Neuronal stem cell (in vitro differentiated cells): ENCODE measurements around the gene FES.

Experiments
- DNase-seq: peaks from one replicate; pipeline ENCODE4 v3.0.0-alpha.2; 2013; ENCODE audit warnings: low spot score
- H2AFZ ChIP-seq: one replicate; pipeline ENCODE4 v1.6.1; 2013; ENCODE audit warnings: mild to moderate bottlenecking, low read length, inconsistent platforms
- H2AK5ac ChIP-seq: 2 replicates; pipeline ENCODE4 v1.6.1; 2013; ENCODE audit warnings: low read depth, mild to moderate bottlenecking, inconsistent platforms, low read length, moderate library complexity, mixed read lengths
- H2BK120ac ChIP-seq: 2 replicates; pipeline ENCODE4 v1.6.1; 2013; ENCODE audit warnings: low read depth, mild to moderate bottlenecking, inconsistent platforms, low read length, moderate library complexity, mixed read lengths
- H2BK12ac ChIP-seq: one replicate; pipeline ENCODE4 v1.6.1; 2013; ENCODE audit warnings: low read length, inconsistent platforms
- H2BK15ac ChIP-seq: 2 replicates; pipeline ENCODE4 v1.6.1; 2013; ENCODE audit warnings: mild to moderate bottlenecking, low read length, inconsistent platforms, mixed read lengths
- H2BK5ac ChIP-seq: one replicate; pipeline ENCODE4 v1.6.1; 2013; ENCODE audit warnings: inconsistent platforms, mild to moderate bottlenecking, low read length, moderate library complexity
- H3K14ac ChIP-seq: one replicate; pipeline ENCODE4 v1.6.1; 2013; ENCODE audit warnings: low read length, inconsistent platforms
- H3K18ac ChIP-seq: 2 replicates; pipeline ENCODE4 v1.6.1; 2013; ENCODE audit warnings: low read length, inconsistent platforms
- H3K23ac ChIP-seq: 2 replicates; pipeline ENCODE4 v1.6.1; 2013; ENCODE audit warnings: low read depth, mild to moderate bottlenecking, mixed read lengths, low read length, inconsistent platforms; ENCODE audit not compliant: poor library complexity
- H3K27ac ChIP-seq: replicated peaks from 3 replicates; pipeline ENCODE4 v1.5.1; 2013; ENCODE audit warnings: low read length, inconsistent platforms
- H3K27me3 ChIP-seq, 3 experiments: 2 replicates each; pipeline ENCODE4 v1.6.1; 2013; ENCODE audit warnings: low read length in 3 of 3, mild to moderate bottlenecking in 2 of 3, inconsistent platforms in 1 of 3, low read depth in 1 of 3, mixed read lengths in 1 of 3, moderate library complexity in 1 of 3; ENCODE audit not compliant: control insufficient read depth in 3 of 3, insufficient read depth in 3 of 3
- H3K36me3 ChIP-seq, 2 donors: replicated peaks in 1 of 2; 2 replicates each; pipeline ENCODE4 v1.6.1; 2013; ENCODE audit warnings: low read length in 2 of 2; ENCODE audit not compliant: control insufficient read depth in 2 of 2, insufficient read depth in 2 of 2
- H3K4ac ChIP-seq: 2 replicates; pipeline ENCODE4 v1.6.1; 2013; ENCODE audit warnings: inconsistent platforms, mild to moderate bottlenecking, low read length, moderate library complexity
- H3K4me1 ChIP-seq, 2 donors: 1 replicate in 1 of 2; 2 replicates in 1 of 2; pipeline ENCODE4 v1.6.1; 2013; ENCODE audit warnings: low read length in 2 of 2, low read depth in 1 of 2; ENCODE audit not compliant: control insufficient read depth in 2 of 2, insufficient read depth in 1 of 2
- H3K4me2 ChIP-seq: one replicate; pipeline ENCODE4 v1.6.1; 2013; ENCODE audit warnings: mild to moderate bottlenecking, low read length, inconsistent platforms; ENCODE audit not compliant: insufficient read depth, poor library complexity, severe bottlenecking
- H3K4me3 ChIP-seq, 2 donors: 2 replicates each; pipeline ENCODE4 v1.5.1; 2013; ENCODE audit warnings: low read length in 2 of 2, mild to moderate bottlenecking in 2 of 2, inconsistent platforms in 1 of 2, moderate library complexity in 1 of 2
- H3K79me1 ChIP-seq: one replicate; pipeline ENCODE4 v1.6.1; 2013; ENCODE audit warnings: low read depth, mild to moderate bottlenecking, inconsistent platforms, low read length, moderate library complexity
- H3K9ac ChIP-seq: one replicate; pipeline ENCODE4 v1.6.1; 2013; ENCODE audit warnings: mild to moderate bottlenecking, low read depth, low read length, inconsistent platforms; ENCODE audit not compliant: poor library complexity
- H3K9me3 ChIP-seq, 2 donors: replicated peaks in 1 of 2; 2 replicates each; pipeline versions ENCODE3 to v1.6.1; 2013; ENCODE audit warnings: low read length in 2 of 2, mild to moderate bottlenecking in 2 of 2, inconsistent platforms in 1 of 2, low read depth in 1 of 2, mixed read lengths in 1 of 2, moderate library complexity in 1 of 2; ENCODE audit not compliant: control insufficient read depth in 2 of 2, insufficient read depth in 1 of 2
- H4K8ac ChIP-seq: one replicate; pipeline ENCODE4 v1.6.1; 2013; ENCODE audit warnings: low read depth, mild to moderate bottlenecking, inconsistent platforms, low read length, moderate library complexity
- H4K91ac ChIP-seq: one replicate; pipeline ENCODE4 v1.6.1; 2013; ENCODE audit warnings: low read length, low read depth, mild to moderate bottlenecking, inconsistent platforms; ENCODE audit not compliant: poor library complexity
- WGBS, 2 donors: extraction: QIAGEN DNeasy Blood & Tissue Kit; methylation state at CpG; one replicate each; pipeline ENCODE4 v1.1.7; 2013; ENCODE audit warnings: missing lambda C conversion rate in 2 of 2, mixed read lengths in 1 of 2; ENCODE audit not compliant: insufficient read length in 2 of 2, insufficient replicate concordance in 1 of 2; ENCODE audit errors: extremely low coverage in 2 of 2; 5-methylcytosine and 5-hydroxymethylcytosine counted together

The FES gene

DNA sequence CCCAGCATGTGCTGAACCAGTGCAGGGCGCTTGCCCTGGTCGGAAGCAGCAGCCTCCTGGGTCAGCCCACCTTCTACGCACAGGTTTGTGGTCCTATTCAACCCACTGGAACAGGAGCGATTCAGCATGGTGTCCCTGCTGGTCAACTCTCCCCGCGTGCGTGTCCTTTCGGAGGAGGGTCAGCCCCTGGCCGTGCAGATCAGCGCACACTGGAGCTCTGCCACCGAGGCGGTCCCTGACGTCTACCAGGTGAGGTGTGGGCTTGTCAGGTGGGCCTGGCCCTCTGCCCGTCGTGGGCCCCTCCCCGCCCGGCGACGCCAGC, 27.0 kb downstream of the FES start:
- H3K9ac ChIP-seq, result peak overlapping the region; percentile 44
- H3K27ac ChIP-seq, result no peak overlapping the region
- H3K4me2 ChIP-seq, result no peak overlapping the region
- H3K18ac ChIP-seq, result no peak overlapping the region
- H3K79me1 ChIP-seq, result no peaks in the 10 kb centered on the region
- no peak overlapping the region for H2BK12ac ChIP-seq
- peak overlapping the region; percentile 13 for H2BK5ac ChIP-seq
- H3K4me3 ChIP-seq, result no peak overlapping the region
- H2BK120ac ChIP-seq, result no peak overlapping the region
- no peak overlapping the region for H3K14ac ChIP-seq
- no peaks in the 10 kb centered on the region for H3K9me3 ChIP-seq
- H2AK5ac ChIP-seq, result no peak overlapping the region
- peaks cover 58 to 94% of the 10 kb centered on the region in 2 donors for H3K36me3 ChIP-seq
- H2BK15ac ChIP-seq, result no peak overlapping the region
- no peaks in the 10 kb centered on the region for H3K27me3 ChIP-seq
- H3K4me1 ChIP-seq, result no peaks in the 10 kb centered on the region
- DNase-seq, result no peak
- no CpG with 5 or more reads among the region's 19 CpGs for WGBS, 2 donors
- no peak overlapping the region for H2AFZ ChIP-seq
- H3K23ac ChIP-seq, result peak overlapping the region; percentile 20
- no peak overlapping the region for H4K91ac ChIP-seq
- no peak overlapping the region for H4K8ac ChIP-seq
- no peak overlapping the region for H3K4ac ChIP-seq

DNA sequence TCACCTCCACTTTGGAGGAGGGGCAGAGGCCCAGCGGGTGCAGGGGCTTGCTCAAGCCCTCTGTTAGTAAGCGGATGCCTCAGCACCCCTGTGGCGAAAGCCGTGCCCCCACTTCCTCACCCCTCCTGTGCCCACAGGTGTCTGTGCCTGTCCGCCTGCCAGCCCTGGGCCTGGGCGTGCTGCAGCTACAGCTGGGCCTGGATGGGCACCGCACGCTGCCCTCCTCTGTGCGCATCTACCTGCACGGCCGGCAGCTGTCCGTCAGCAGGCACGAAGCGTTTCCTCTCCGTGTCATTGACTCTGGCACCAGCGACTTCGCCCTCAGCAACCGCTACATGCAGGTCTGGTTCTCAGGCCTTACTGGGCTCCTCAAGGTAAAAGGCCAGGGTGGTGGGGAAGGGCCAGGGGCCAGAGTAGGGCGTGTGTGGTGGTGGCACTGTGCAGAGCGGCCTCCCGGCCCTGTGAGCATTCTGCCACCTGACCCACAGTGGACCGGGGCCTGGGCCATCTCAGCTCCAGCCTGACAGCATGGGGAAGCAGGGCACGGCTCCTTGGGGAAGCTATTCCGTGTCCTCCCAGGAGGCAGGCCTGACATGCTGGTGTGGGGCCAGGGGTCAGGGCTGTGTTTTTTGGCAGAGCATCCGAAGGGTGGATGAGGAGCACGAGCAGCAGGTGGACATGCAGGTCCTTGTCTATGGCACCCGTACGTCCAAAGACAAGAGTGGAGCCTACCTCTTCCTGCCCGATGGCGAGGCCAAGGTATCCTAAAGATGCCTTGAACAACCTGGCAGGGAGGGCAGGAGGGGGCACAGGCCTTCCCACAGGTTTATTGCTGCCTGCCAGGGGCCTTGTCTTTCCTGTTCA, 27.8 kb downstream of the FES start:
- Histone ChIP-seq H3K4ac (no peak overlapping the region), H2AFZ (no peak overlapping the region), H3K9ac (peak overlapping the region; percentile 38), H3K36me3 (peaks cover 57 to 94% of the 10 kb centered on the region in 2 donors), H3K4me3 (no peak overlapping the region), H4K8ac (no peak overlapping the region), H2AK5ac (no peak overlapping the region), H3K23ac (peak overlapping the region; percentile 65), H3K27ac (no peak overlapping the region), H3K79me1 (no peaks in the 10 kb centered on the region), H4K91ac (no peak overlapping the region), H2BK12ac (no peak overlapping the region), H2BK120ac (peak overlapping the region; percentile 72), H3K27me3 (no peaks in the 10 kb centered on the region), H3K4me2 (no peak overlapping the region), H3K14ac (no peak overlapping the region), H2BK5ac (no peak overlapping the region), H3K18ac (no peak overlapping the region), H3K9me3 (no peaks in the 10 kb centered on the region), H3K4me1 (no peaks in the 10 kb centered on the region), H2BK15ac (no peak overlapping the region)
- WGBS, 2 donors, result no CpG with 5 or more reads among the region's 30 CpGs
- DNase-seq, result no peak

DNA sequence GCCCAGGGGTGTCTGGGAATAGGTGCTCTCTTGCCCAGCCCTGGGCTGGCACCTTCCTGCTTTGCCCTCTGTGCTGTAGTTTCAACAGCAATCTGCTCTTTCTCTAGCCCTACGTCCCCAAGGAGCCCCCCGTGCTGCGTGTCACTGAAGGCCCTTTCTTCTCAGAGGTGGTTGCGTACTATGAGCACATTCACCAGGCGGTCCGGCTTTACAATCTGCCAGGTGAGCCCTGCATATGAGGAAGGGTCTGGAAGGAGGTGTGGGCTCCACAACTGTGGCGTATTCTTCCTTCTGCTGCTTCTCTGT, 28.4 kb downstream of the FES start:
- Histone ChIP-seq H3K4me1 (no peaks in the 10 kb centered on the region), H2AFZ (no peak overlapping the region), H3K27me3 (no peaks in the 10 kb centered on the region), H3K14ac (no peak overlapping the region), H3K4ac (no peak overlapping the region), H3K23ac (peak overlapping the region; percentile 8), H3K18ac (no peak overlapping the region), H2BK120ac (no peak overlapping the region), H3K4me2 (no peak overlapping the region), H3K9me3 (no peaks in the 10 kb centered on the region), H4K8ac (no peak overlapping the region), H2BK5ac (no peak overlapping the region), H4K91ac (no peak overlapping the region), H2BK12ac (no peak overlapping the region), H3K36me3 (peaks cover 57 to 94% of the 10 kb centered on the region in 2 donors), H3K27ac (no peak overlapping the region), H3K9ac (no peak overlapping the region), H3K79me1 (no peaks in the 10 kb centered on the region), H3K4me3 (no peak overlapping the region), H2AK5ac (no peak overlapping the region), H2BK15ac (no peak overlapping the region)
- DNase-seq, result no peak
- no CpG with 5 or more reads among the region's 7 CpGs for WGBS, 2 donors

DNA sequence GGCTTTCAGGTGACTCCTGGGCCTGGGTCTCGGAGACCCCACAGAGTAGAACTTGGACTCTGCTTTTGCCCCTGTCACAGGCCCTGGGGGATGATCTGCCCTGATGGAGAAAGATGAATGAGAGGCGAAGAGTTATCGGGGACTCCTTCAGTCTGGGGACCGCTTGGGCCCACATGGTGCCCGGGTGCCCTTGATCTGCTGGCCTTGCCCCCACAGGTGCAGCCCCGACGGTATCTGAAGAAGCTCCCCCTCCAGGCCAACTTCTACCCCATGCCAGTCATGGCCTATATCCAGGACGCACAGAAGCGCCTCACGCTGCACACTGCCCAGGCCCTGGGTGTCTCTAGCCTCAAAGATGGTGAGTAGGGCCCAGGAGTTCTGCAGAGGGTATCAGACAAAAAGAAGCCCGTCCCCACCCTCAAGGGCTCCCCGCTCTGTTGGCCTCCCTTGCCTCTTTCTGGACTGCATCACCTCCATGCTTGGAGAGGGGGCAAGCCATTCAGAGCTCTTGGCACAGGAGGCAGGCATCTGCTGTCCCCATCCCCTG, 29.2 kb downstream of the FES start:
- Histone ChIP-seq H2BK12ac (peak overlapping the region; percentile 10), H3K27ac (no peak overlapping the region), H2BK5ac (no peak overlapping the region), H3K9me3 (no peaks in the 10 kb centered on the region), H3K23ac (no peak overlapping the region), H3K4ac (no peak overlapping the region), H3K18ac (no peak overlapping the region), H3K36me3 (peaks cover 61 to 95% of the 10 kb centered on the region in 2 donors), H4K8ac (no peak overlapping the region), H3K4me3 (no peak overlapping the region), H2BK120ac (no peak overlapping the region), H3K14ac (no peak overlapping the region), H3K27me3 (no peaks in the 10 kb centered on the region), H2AK5ac (no peak overlapping the region), H2BK15ac (no peak overlapping the region), H3K4me2 (no peak overlapping the region), H3K9ac (no peak overlapping the region), H3K4me1 (no peaks in the 10 kb centered on the region), H4K91ac (no peak overlapping the region), H3K79me1 (no peaks in the 10 kb centered on the region), H2AFZ (no peak overlapping the region)
- DNase-seq, result no peak
- WGBS, 2 donors, result no CpG with 5 or more reads among the region's 12 CpGs
